IMR-90 (cell line): ENCODE results near the gene NPAS3. TPM values are rescaled to one million over a fixed set of nuclear protein-coding genes. Genes with fewer than 3 reads are reported as not detected.

ENCODE experiments used
- ATAC-seq: fragments of 200-7000 bp; cut with Tn5 transposase; 2 replicates; pipeline ENCODE4 v1.9.1; 2020; ENCODE audit warnings: low read depth, mild to moderate bottlenecking, moderate library complexity
- BruUV-seq: library from RNA; stranded (reverse); fragments of 400-500 nt; replicated peaks from 2 replicates; lab custom pipeline; 2021; lab: Mats Ljungman, UMichigan
- CTCF ChIA-PET: fragments of 300-600 bp; formaldehyde crosslinking; extraction: SDS; loops from one replicate; lab custom pipeline; 2021; ENCODE audit warnings: antibody characterized with exemption; lab: Yijun Ruan, JAX
- POLR2A ChIA-PET: fragments of 300-600 bp; sonication (Branson Sonifier 250); formaldehyde crosslinking; loops from one replicate; lab custom pipeline; 2022; ENCODE audit warnings: antibody characterized with exemption; ENCODE audit not compliant: unreplicated experiment; lab: Charles Lee
- DNase-seq: peaks from one replicate; pipeline ENCODE4 v3.0.0; 2013
- H2AFZ ChIP-seq: replicated peaks from 2 replicates; pipeline ENCODE3; 2013; ENCODE audit warnings: low read length, mild to moderate bottlenecking; ENCODE audit not compliant: poor library complexity
- H2AK5ac ChIP-seq: 2 replicates; pipeline ENCODE4 v1.6.1; 2013; ENCODE audit warnings: low read depth, low read length, inconsistent platforms
- H2AK9ac ChIP-seq: replicated peaks from 2 replicates; pipeline ENCODE3; 2013; ENCODE audit warnings: mild to moderate bottlenecking, low read depth, low read length, moderate library complexity; ENCODE audit not compliant: poor library complexity
- H2BK120ac ChIP-seq: 2 replicates; pipeline ENCODE4 v1.6.1; 2013; ENCODE audit warnings: low read depth, low read length, inconsistent platforms
- H2BK15ac ChIP-seq: 3 replicates; pipeline ENCODE4 v1.6.1; 2013; ENCODE audit warnings: low read depth, low read length, inconsistent platforms
- H2BK20ac ChIP-seq: 2 replicates; pipeline ENCODE4 v1.6.1; 2013; ENCODE audit warnings: low read depth, mild to moderate bottlenecking, inconsistent platforms, low read length, moderate library complexity
- H2BK5ac ChIP-seq: 2 replicates; pipeline ENCODE4 v1.6.1; 2013; ENCODE audit warnings: mild to moderate bottlenecking, low read depth, low read length, inconsistent platforms; ENCODE audit not compliant: poor library complexity, severe bottlenecking
- H3K14ac ChIP-seq: replicated peaks from 2 replicates; pipeline ENCODE4 v1.6.1; 2013; ENCODE audit warnings: low read depth, low read length, inconsistent platforms
- H3K18ac ChIP-seq: 2 replicates; pipeline ENCODE4 v1.6.1; 2013; ENCODE audit warnings: low read depth, low read length, control low read depth
- H3K23ac ChIP-seq: 2 replicates; pipeline ENCODE4 v1.6.1; 2013; ENCODE audit warnings: low read depth, low read length, inconsistent platforms
- H3K27ac ChIP-seq: 2 replicates; pipeline ENCODE4 v1.5.1; 2013; ENCODE audit warnings: mild to moderate bottlenecking, control low read depth, low read length; ENCODE audit not compliant: insufficient read depth
- H3K27me3 ChIP-seq: 2 replicates; pipeline ENCODE4 v1.6.1; 2013; ENCODE audit warnings: low read length; ENCODE audit not compliant: control insufficient read depth, insufficient read depth
- H3K36me3 ChIP-seq: 2 replicates; pipeline ENCODE4 v1.6.1; 2013; ENCODE audit warnings: low read length, mixed read lengths; ENCODE audit not compliant: control insufficient read depth, insufficient read depth
- H3K4ac ChIP-seq: 2 replicates; pipeline ENCODE4 v1.6.1; 2013; ENCODE audit warnings: low read depth, low read length, inconsistent platforms
- H3K4me1 ChIP-seq: 2 replicates; pipeline ENCODE4 v1.6.1; 2013; ENCODE audit warnings: low read length, mixed read lengths; ENCODE audit not compliant: control insufficient read depth, insufficient read depth
- H3K4me2 ChIP-seq: 2 replicates; pipeline ENCODE4 v1.6.1; 2013; ENCODE audit warnings: low read depth, mild to moderate bottlenecking, control low read depth, low read length, moderate library complexity
- H3K4me3 ChIP-seq: 2 replicates; pipeline ENCODE4 v1.5.1; 2013; ENCODE audit warnings: low read depth, mild to moderate bottlenecking, control low read depth, low read length, moderate library complexity; ENCODE audit not compliant: insufficient read depth
- H3K56ac ChIP-seq: 2 replicates; pipeline ENCODE4 v1.6.1; 2013; ENCODE audit warnings: low read length, inconsistent platforms; ENCODE audit not compliant: insufficient read depth; ENCODE audit errors: extremely low read depth
- H3K79me1 ChIP-seq, 2 experiments: 2 replicates each; pipeline ENCODE4 v1.6.1; 2013; ENCODE audit warnings: low read length in 2 of 2, inconsistent platforms in 1 of 2, low read depth in 1 of 2
- H3K9ac ChIP-seq: 2 replicates; pipeline ENCODE4 v1.6.1; 2013; ENCODE audit warnings: low read depth, low read length, control low read depth
- H3K9me1 ChIP-seq: 2 replicates; pipeline ENCODE4 v1.6.1; 2013; ENCODE audit warnings: low read length, inconsistent platforms; ENCODE audit not compliant: insufficient read depth
- H3K9me3 ChIP-seq: 2 replicates; pipeline ENCODE4 v1.6.1; 2013; ENCODE audit warnings: low read length; ENCODE audit not compliant: control insufficient read depth, insufficient read depth
- H4K20me1 ChIP-seq: 2 replicates; pipeline ENCODE4 v1.6.1; 2013; ENCODE audit warnings: low read length, inconsistent platforms; ENCODE audit not compliant: insufficient read depth
- H4K5ac ChIP-seq: 2 replicates; pipeline ENCODE4 v1.6.1; 2013; ENCODE audit warnings: mild to moderate bottlenecking, low read depth, low read length, control low read depth
- H4K8ac ChIP-seq, 2 experiments: 2 replicates each; pipeline ENCODE4 v1.6.1; 2013; ENCODE audit warnings: low read depth in 2 of 2, low read length in 2 of 2, control low read depth in 1 of 2, inconsistent platforms in 1 of 2
- H4K91ac ChIP-seq: 2 replicates; pipeline ENCODE4 v1.6.1; 2013; ENCODE audit warnings: low read depth, low read length, inconsistent platforms; ENCODE audit not compliant: insufficient read depth
- BHLHE40 ChIP-seq: fragments of 150-350 bp; IDR thresholded peaks from 2 replicates; pipeline ENCODE4 v1.6.1; 2016; ENCODE audit warnings: mild to moderate bottlenecking, low read depth, low read length
- CEBPB ChIP-seq: IDR thresholded peaks from 2 replicates; pipeline ENCODE4 v1.6.1; 2012; ENCODE audit warnings: low read depth, low read length, improper control_type of control experiment
- CHD1 ChIP-seq: IDR thresholded peaks from 2 replicates; pipeline ENCODE4 v1.6.1; 2012; ENCODE audit warnings: low read depth, low read length, improper control_type of control experiment
- MAFK ChIP-seq: IDR thresholded peaks from 2 replicates; pipeline ENCODE4 v1.6.1; 2012; ENCODE audit warnings: low read depth, low read length, improper control_type of control experiment
- MAZ ChIP-seq: IDR thresholded peaks from 2 replicates; pipeline ENCODE4 v1.6.1; 2012; ENCODE audit warnings: low read depth, mild to moderate bottlenecking, low read length, improper control_type of control experiment, moderate library complexity, borderline replicate concordance
- NFE2L2 ChIP-seq: fragments of 150-350 bp; IDR thresholded peaks from 2 replicates; pipeline ENCODE4 v1.6.1; 2016; ENCODE audit warnings: low read depth, mild to moderate bottlenecking, low read length
- RAD21 ChIP-seq: IDR thresholded peaks from 2 replicates; pipeline ENCODE4 v1.6.1; 2012; ENCODE audit warnings: low read length, improper control_type of control experiment
- RCOR1 ChIP-seq: IDR thresholded peaks from 2 replicates; pipeline ENCODE4 v1.6.1; 2012; ENCODE audit warnings: mild to moderate bottlenecking, low read length, improper control_type of control experiment; ENCODE audit not compliant: insufficient replicate concordance
- RFX5 ChIP-seq: IDR thresholded peaks from 2 replicates; pipeline ENCODE4 v1.8.0; 2012; ENCODE audit warnings: low read depth, mild to moderate bottlenecking, low read length, moderate library complexity
- SMC3 ChIP-seq: fragments of 150-350 bp; IDR thresholded peaks from 2 replicates; pipeline ENCODE4 v1.6.1; 2016; ENCODE audit warnings: low read depth, mild to moderate bottlenecking, antibody characterized with exemption, low read length, moderate library complexity
- WGBS, 2 experiments: methylation state at CpG; one replicate each; pipeline versions ENCODE4 v1.1.5 to v1.1.7; 2013; ENCODE audit warnings: missing lambda C conversion rate in 2 of 2; ENCODE audit not compliant: insufficient read length in 1 of 2; ENCODE audit errors: extremely low coverage in 2 of 2; 5-methylcytosine and 5-hydroxymethylcytosine counted together
- dilution Hi-C: fragments of 300-500 bp; cut with HindIII; formaldehyde crosslinking; loops from one replicate; pipeline ENCODE4 v1.14.3; 2018; ENCODE audit warnings: low sequenced_read_pairs; ENCODE audit not compliant: unreplicated experiment
- in situ Hi-C: fragments of 300-500 bp; cut with MboI; formaldehyde crosslinking; loops from 3 replicates; pipeline ENCODE4 v1.14.3; 2019; ENCODE audit warnings: low sequenced_read_pairs, inconsistent platforms, mixed read lengths
- intact Hi-C: fragments of 100-400 bp; cut with micrococcal nuclease; formaldehyde crosslinking; loops from 2 replicates; pipeline ENCODE4 v1.10.0; 2022
- polyA plus RNA-seq, 3 experiments: library from polyadenylated mRNA; depleted of rRNA; stranded (reverse); fragments of >200 nt; gene quantifications; 2 replicates each; pipeline ENCODE4 v1.2.3, GENCODE V29; 2012; ENCODE audit warnings: low replicate concordance in 1 of 3
- total RNA-seq: library from RNA; depleted of rRNA; stranded (reverse); fragments of >200 nt; gene quantifications from 2 replicates; pipeline ENCODE4 v1.2.3, GENCODE V29; 2012
- TF ChIP-seq, protein P1 (sequence below): fragments of 150-350 bp; IDR thresholded peaks from 2 replicates; pipeline ENCODE4 v1.6.1; 2017; ENCODE audit warnings: mild to moderate bottlenecking, antibody characterized with exemption, low read length, low read depth
- TF ChIP-seq, protein P2 (sequence below): fragments of 150-350 bp; IDR thresholded peaks from 2 replicates; pipeline ENCODE4 v1.6.1; 2016; ENCODE audit warnings: low read depth, mild to moderate bottlenecking, low read length, moderate library complexity, borderline replicate concordance
- TF ChIP-seq, protein P3 (sequence below): conservative IDR thresholded peaks from 2 replicates; pipeline ENCODE4 v1.5.1; 2012; ENCODE audit warnings: mild to moderate bottlenecking, low read depth, low read length, improper control_type of control experiment

Gene NPAS3
- total and polyA plus RNA-seq, 2 of the 4 experiments (the other 2 are of a cell fraction), result not detected

DNA sequence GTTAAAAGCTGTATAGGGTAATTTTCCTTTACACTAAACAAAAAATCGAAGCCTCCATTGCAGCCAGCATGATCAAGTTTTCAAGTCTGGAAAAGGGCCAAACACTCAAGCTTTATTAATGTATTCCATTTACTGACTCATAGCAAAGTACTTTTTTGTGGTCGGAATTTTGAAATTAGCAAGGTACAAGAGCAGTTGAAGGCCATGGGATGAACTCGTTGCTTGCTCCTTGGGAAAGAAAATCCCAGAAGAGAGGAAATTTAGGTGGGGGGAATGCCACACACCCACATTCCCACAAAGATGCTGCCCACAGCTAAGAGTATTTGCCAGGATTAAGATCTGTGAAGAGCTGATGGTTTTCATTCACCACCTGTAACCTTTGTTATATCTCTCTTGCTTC, 678.5 kb downstream of the NPAS3 start:
- Histone ChIP-seq H2BK15ac (no peak overlapping the region), H3K14ac (no peak overlapping the region), H4K20me1 (no peaks in the 10 kb centered on the region), H3K4me3 (no peak overlapping the region), H4K5ac (no peak overlapping the region), H3K9me3 (no peaks in the 10 kb centered on the region), H3K79me1 (no peaks in the 10 kb centered on the region), H3K18ac (no peak overlapping the region), H2BK20ac (no peak overlapping the region), H4K8ac (no peak overlapping the region), H2BK120ac (no peak overlapping the region), H2AFZ (no peak overlapping the region), H3K23ac (no peak overlapping the region), H3K36me3 (no peaks in the 10 kb centered on the region), H3K27me3 (no peaks in the 10 kb centered on the region), H3K9me1 (no peaks in the 10 kb centered on the region), H3K56ac (no peak overlapping the region), H3K27ac (no peak overlapping the region), H2BK5ac (no peak overlapping the region), H2AK9ac (no peak overlapping the region), H3K4ac (no peak overlapping the region), H3K4me2 (no peak overlapping the region), H3K4me1 (no peaks in the 10 kb centered on the region), H4K91ac (no peak overlapping the region), H3K9ac (no peak overlapping the region), H2AK5ac (no peak overlapping the region)
- in situ Hi-C loops (no loop called here), dilution Hi-C loops (no loop called here), intact Hi-C loops (no loop called here)
- no CpG with 5 or more reads among the region's 3 CpGs for WGBS, 2 experiments
- BruUV-seq, result no TSS peak
- ATAC-seq (no peak), DNase-seq (peak; percentile 28)
- ChIA-PET CTCF (no interaction called here), POLR2A (no interaction called here)
- TF ChIP-seq RAD21, result no peak
- TF ChIP-seq, protein P1, sequence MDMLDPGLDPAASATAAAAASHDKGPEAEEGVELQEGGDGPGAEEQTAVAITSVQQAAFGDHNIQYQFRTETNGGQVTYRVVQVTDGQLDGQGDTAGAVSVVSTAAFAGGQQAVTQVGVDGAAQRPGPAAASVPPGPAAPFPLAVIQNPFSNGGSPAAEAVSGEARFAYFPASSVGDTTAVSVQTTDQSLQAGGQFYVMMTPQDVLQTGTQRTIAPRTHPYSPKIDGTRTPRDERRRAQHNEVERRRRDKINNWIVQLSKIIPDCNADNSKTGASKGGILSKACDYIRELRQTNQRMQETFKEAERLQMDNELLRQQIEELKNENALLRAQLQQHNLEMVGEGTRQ, result no peak
- no peak for TF ChIP-seq BHLHE40
- TF ChIP-seq, protein P2, sequence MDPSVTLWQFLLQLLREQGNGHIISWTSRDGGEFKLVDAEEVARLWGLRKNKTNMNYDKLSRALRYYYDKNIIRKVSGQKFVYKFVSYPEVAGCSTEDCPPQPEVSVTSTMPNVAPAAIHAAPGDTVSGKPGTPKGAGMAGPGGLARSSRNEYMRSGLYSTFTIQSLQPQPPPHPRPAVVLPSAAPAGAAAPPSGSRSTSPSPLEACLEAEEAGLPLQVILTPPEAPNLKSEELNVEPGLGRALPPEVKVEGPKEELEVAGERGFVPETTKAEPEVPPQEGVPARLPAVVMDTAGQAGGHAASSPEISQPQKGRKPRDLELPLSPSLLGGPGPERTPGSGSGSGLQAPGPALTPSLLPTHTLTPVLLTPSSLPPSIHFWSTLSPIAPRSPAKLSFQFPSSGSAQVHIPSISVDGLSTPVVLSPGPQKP, result no peak
- no peak for TF ChIP-seq CEBPB
- no peak for TF ChIP-seq RFX5
- TF ChIP-seq MAFK, result no peak
- TF ChIP-seq, protein P3, sequence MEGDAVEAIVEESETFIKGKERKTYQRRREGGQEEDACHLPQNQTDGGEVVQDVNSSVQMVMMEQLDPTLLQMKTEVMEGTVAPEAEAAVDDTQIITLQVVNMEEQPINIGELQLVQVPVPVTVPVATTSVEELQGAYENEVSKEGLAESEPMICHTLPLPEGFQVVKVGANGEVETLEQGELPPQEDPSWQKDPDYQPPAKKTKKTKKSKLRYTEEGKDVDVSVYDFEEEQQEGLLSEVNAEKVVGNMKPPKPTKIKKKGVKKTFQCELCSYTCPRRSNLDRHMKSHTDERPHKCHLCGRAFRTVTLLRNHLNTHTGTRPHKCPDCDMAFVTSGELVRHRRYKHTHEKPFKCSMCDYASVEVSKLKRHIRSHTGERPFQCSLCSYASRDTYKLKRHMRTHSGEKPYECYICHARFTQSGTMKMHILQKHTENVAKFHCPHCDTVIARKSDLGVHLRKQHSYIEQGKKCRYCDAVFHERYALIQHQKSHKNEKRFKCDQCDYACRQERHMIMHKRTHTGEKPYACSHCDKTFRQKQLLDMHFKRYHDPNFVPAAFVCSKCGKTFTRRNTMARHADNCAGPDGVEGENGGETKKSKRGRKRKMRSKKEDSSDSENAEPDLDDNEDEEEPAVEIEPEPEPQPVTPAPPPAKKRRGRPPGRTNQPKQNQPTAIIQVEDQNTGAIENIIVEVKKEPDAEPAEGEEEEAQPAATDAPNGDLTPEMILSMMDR, result no peak
- TF ChIP-seq CHD1, result no peak
- no peak for TF ChIP-seq MAZ
- TF ChIP-seq SMC3, result no peak
- TF ChIP-seq RCOR1, result no peak
- no peak for TF ChIP-seq NFE2L2
